HG02623 (cell line): Measurements from ENCODE around the gene WDFY4.

ENCODE experiments used
- ATAC-seq: cut with Tn5 transposase; IDR thresholded peaks from one replicate; pipeline ENCODE4 v1.9.1; 2021; ENCODE audit warnings: moderate library complexity; ENCODE audit not compliant: unreplicated experiment

WDFY4 gene

DNA sequence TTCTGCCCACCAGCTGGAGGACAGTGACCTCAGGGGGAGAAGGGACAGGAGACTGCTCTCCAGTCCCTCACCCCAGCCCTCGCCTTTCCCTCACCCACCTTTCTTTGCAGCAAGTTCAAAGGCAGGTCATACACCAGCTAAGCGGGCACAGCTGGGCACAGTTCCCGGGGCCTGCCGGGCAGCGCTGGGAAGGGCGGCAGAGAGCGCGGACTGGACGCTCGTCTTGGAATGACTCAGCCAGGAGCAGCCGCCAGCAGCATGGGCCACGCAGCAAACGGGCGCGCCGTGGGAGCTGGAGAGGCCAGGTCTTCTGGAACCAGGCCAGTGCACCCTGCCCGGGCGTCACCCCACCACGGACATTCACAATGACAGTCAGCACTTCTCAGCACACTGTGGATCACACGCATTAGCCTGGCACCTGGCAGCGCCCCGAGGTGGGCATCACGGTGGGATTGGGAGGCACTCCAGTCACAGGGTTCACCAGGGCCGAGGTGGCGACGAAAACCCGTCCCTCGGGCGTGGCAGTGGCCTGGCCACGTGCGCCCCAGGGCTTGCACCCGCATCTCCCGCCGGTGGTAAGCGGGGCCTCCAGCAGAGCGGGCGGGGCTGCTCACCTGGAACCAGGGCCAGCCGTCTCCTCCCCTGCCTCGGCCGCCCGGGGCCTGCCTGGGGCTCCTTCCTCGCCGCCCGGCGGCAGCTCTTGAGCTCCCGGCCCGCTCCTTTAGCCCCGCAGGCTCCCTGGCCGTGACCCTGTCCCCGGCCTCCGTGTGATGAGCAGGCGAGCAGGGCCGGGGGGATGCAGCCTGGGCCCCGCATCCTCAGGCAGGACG is 29.0 kb upstream of the WDFY4 start:
- ATAC-seq, result peak; percentile 5

GRCh38 chr10:48656241-48656913 is 28.3 kb upstream of the WDFY4 start:
- ATAC-seq, result peak; percentile 87

DNA sequence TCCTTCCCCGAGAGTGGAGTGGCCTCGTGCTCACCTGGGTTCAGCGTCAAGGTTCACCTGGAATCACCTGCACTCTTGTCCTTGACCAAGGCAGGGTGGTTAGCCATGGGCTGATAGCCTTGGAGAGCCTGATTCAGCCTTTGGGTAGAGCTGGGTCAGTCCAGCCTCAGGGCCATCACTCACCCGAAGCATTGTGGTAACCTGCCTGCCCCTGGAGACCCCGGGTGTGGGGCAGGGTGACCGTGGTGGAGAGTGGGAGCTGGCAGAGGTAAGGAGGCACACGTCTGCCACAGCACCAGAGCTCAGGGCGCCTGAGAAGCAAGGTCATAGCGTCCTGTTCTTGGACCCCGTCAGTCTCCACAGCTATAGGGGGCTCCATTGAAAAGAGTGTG is 27.8 kb upstream of the WDFY4 start:
- ATAC-seq, result no peak

DNA sequence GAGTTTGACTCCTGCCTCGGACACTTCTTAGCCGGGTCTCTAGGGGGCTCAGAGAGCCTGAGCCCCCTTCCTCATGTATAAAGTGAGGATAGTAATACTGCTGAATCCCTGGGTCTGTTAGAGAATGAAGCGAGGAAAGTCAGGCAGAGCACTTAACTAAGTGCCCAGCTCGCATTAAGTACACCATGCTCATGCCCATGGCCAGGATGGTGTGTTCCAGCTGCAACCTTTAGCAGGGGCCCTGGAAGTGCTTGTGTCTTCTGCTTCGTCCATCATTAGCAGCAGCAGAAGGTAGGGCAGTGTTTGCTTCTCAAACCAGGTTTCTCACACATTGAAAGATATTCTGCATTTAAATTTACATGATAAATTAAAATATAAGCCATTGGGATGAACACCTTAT is 27.3 kb upstream of the WDFY4 start:
- ATAC-seq, result no peak

- no peak for ATAC-seq
Measured at GRCh38 chr10:48658243-48658974, 26.3 kb upstream of the WDFY4 start.

- no peak for ATAC-seq
Measured at GRCh38 chr10:48658975-48659269, 25.8 kb upstream of the WDFY4 start.

DNA sequence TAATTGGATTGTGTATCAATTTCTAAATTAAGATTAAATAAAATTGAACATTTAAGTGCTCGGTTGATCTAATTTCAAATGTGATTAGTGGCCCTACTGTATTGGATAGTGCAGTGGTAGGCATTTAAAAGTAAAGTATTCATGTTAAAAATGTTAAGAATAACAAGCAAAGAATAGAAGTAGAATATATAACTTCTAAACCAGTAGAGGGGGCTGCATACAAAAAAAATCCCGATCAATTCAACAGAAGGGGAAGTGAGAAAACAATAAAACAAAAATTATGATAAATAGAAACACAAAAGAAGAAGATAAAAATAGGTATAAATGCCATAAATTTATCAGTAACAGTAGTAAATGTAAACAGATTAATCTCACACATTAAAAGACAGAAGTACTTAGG is 24.9 kb upstream of the WDFY4 start:
- ATAC-seq, result no peak

GRCh38 chr10:48661441-48661840 is 23.2 kb upstream of the WDFY4 start:
- ATAC-seq, result no peak

DNA sequence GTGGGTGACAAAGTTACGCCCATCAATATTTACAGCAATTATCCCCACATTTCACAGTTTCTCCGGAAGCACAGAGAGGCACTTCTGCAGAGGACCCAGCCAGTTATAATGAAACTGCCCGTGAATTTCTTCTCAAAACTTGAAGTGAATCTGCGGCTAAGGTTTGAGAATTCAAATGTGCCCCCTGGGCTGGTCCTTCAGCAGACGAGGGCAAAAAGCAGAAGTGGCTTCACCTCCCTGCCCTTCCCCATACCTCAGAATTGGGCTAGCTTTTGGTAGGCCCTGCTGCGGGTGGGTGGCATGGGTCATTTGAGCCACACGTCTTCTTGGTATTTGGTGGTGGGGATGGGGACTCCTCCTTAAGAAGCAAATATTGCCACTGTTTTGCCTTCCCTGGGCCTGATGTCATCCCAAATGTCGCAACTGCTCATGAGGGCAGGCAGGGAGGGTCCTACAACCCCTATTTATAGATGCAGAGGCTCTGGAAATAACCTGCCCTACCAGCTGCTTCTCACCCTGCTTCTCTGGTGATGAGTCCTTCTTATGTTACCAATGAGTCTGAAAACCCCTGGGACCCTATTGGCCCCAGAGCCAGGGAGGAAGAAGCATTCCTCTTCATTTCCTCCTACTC is 16.6 kb upstream of the WDFY4 start:
- peak; percentile 33 for ATAC-seq

- ATAC-seq, result peak; percentile 69
Measured at GRCh38 chr10:48670978-48671913, 13.4 kb upstream of the WDFY4 start.

DNA sequence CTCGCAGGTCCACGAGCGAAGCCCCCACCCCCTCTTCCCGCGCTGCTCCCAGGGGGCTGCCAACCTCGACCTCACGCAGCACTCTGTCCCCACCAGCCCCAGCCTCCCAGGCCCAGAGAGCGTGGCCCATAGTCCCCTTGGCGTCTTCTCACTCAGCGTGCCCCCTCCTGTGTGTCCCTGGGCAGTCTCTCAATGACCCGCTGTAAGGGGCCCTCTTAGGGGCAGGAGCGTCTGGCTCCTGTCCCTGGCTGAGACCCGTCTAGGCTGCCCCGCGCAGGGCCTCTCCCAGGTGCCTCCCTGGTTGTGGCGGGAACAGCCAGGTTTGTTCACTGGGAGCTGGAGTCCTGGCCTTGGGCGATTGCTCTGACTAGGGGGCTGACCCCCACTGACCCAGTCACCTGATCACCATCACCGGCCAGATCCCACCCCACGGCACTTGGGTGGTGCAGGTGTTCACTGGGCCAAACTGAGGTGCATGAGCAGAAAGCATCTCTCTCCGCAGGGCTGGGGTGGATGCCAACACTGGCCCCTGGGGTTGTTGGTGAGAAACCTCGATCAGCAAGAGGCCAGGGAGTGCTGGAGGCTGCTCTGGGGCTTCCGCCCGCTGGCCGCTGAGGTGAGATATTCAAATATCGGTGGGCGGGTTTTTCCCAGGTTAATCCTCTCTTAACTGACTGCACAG is 12.6 kb upstream of the WDFY4 start:
- ATAC-seq, result peak; percentile 39

DNA sequence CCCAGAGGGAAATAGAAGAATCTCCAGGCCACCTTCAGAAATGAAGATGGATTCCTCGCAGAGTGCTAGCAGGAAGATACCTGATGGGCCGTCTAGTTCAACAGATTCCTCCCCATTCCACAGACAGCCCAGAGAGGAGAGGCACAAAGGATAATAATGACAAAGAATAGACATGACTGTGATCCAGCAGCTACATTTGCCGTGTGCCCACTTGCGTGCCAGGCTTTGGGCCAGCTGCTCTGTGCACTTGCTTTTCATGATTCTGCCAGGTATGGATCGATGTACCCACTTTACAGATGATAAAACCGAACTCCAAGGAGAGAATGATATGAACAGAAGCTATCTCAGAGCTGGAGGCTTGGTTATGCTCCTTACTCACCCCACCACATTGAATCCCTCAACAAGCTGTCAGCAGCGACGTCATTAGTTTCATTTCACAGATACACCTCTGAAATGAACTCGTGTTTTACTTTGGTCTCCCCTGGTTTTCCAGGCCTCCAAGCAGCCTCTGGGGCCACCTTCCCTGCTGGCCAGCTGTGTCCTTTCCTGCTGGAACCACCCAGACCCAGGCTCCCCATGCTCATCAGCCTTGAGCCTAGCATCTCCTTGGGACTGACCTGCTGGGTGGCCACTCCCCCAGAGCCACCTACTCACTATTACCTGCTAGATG is 11.9 kb upstream of the WDFY4 start:
- no peak for ATAC-seq

DNA sequence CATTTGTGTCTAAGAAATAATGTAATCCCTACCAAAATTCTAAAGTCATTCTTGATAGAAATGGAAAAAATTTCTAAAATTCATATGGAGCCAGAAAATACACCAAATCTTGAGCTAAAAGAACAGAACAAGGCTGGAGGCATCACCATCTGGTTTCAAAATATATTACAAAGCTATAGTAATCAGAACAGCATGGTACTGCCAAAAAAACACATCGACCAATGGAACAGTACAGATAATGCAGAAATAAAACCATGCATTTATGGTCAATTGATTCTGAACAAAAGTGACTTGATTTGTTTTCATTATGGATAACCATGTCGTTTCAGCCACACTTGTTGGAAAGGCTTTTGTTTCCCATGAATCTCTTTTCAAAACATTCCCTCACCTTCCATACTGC is 7.0 kb upstream of the WDFY4 start:
- ATAC-seq, result no peak

DNA sequence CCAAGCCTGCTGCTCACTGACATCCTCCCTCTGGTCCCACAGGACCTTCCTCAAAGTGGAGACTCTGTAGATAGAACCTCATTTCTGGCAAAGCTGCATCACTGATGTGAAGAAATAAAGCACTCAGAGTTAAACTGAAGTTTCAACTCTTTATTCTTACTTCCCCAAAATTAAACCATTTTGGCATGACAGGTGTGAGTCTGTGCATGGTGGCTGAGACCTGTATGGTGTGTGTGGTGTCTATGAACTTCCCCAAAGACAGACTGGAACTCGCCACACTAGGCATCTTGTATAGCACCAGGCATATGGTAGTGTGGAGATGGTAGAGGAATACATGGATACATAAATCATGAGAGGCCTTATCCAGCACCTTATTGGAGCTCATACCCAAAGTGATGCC is 6.6 kb upstream of the WDFY4 start:
- ATAC-seq, result peak; percentile 70

DNA sequence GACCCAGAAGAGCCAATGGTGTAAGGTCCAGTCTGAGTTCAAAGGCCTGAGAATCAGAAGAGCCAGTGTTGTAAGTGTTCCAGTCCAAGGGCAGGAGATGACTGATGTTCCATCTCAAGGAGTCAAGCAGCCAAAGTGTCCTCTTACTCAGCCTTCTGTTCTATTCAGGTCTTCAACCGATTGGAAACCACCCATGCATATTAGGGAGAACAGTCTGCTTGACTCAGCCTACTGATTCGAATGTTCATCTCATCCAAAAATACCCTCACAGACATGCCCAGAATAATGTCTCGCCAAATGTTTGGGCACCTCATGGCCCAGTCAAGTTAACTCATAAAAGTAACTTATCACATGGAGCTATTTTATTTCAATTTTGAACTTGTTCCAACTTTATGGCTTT is 2.9 kb upstream of the WDFY4 start:
- no peak for ATAC-seq

- ATAC-seq, result no peak
Measured at GRCh38 chr10:48682265-48682664, 2.4 kb upstream of the WDFY4 start.

GRCh38 chr10:48683424-48683823 is 1.2 kb upstream of the WDFY4 start:
- ATAC-seq, result no peak

GRCh38 chr10:48683868-48684267 is 805 bp upstream of the WDFY4 start:
- no peak for ATAC-seq

DNA sequence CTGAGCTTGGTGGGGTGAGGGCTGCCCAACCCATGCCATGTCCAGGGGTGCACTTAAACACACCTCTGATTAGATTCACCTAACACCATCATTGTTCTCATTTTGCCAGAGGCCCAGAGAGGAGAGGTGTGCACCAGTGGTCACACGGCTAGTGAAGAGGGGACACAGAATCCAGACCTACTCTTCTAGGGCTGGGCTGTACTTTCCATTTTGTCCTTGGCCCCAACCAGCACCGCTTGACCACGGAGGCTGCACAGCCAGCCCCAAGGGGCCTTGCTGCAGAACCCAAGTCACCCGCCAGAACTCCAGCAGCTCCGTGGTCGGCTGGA is 246 bp upstream of the WDFY4 start:
- no peak for ATAC-seq

DNA sequence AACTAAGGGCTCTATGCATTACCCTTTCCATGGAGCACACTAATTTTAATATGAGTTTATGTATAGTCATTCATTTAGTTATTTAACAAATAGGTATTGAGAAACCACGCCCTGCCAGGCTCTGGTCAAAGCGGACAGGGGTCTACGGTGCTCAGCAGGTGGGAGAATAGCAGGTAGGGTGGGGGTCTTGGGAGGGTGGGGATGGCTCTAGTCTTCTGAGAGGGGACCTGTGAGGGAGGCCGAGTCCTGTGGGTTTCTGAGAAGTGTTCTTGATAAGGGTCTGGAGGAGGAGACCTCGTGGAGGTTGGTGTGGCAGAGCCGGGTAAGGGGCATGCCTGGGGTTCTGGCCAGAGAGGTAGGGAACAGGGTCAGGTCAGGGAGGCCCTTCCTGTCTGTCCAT is 1.1 kb downstream of the WDFY4 start:
- no peak for ATAC-seq
